DMS153 (cell line): Measurements from ENCODE around the gene BTBD9.

Experiments used
- DNase-seq: peaks from one replicate; lab custom pipeline; 2025; lab: John Stamatoyannopoulos, UW

The BTBD9 gene

DNA sequence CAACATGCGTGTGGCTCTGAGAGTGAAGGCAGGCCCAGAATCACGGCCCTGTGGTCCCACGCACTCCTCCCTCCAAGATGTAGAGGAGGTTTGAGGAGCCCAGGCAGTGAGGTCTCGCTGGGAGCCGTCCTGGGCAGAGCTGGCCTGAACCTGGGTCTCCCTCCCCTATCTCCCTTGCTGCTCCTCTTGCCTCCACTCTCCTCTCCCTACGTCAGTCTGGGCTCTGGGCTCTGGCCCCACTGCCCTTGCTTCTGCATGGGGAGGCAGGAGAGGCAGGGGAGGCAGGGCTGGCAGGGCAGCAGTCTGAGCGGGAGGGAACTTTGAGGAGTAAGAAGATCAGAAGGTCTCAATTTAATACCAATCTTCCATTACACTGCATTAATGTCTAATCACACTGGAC, 445.1 kb downstream of the BTBD9 start:
- no peak for DNase-seq

DNA sequence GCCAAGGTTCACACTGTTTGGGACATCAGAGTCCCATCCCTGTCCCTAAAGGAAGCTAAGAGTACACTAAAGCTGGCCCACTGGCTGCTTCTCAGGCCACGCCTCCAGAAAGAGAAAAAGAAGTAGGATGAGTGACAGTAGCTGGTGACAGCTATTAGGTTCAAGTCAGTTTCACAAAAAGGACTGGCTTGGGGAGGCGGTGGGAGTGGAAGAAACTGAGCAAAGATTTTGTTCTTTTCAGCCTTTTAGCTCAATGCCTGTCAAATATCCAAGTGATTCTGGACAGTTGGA, 445.5 kb downstream of the BTBD9 start:
- DNase-seq, result no peak

DNA sequence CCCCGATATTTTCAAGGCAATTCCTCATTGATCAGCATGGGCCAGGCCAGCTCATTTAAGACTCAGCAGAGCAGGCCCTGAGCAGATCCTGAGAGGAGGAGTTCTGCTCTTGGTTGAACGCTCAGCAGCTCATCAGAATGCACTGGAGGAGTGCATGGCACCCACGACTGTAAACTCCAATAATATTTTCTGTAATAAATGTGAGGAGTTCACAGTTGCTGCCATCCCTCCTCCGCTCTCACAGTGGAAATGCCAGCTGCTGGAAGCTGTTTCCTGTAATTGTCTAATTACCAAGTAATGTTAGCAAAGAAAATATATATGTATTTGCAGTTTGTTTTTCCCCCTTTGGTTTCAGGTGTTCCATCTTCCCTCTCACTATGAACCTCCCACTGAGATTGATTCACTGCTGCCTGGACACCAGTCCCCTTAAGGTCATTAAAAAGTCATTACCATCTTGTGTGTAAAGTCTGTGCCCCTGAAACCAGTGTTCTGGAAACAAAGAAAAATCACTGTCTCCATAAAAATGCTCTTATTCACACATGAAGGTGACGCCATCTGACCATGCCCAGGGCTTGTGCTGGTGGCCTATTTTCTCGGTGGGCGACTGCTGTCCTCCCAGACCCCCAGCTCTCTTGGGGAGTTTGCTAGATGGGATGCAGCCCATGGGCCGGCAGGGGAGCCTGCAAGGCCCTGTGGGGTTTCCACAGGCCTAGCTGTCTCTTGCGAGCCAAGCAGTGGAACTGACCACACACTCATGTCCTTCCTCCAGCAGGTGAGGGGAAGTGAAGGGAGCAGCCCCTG, 446.0 kb downstream of the BTBD9 start:
- DNase-seq, result no peak

DNA sequence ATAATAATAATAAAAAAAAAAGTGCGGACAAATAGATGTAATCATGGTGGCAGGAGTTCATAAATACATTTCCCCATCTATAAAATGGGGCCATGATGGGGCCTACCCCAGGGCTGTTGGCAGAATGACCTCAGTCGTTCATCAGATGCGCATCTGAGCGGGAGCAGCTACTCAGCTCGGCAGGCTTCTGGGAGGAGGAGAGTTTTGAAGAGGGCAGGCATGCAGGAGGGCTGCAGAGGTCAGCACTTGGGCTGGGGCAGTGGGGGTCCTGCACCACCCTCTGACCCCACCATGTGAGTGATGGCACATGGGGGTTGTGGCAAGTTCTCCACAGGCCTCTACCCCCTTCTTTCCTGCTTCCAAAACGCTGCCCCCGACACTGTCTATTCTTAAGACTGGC, 446.7 kb downstream of the BTBD9 start:
- no peak for DNase-seq

DNA sequence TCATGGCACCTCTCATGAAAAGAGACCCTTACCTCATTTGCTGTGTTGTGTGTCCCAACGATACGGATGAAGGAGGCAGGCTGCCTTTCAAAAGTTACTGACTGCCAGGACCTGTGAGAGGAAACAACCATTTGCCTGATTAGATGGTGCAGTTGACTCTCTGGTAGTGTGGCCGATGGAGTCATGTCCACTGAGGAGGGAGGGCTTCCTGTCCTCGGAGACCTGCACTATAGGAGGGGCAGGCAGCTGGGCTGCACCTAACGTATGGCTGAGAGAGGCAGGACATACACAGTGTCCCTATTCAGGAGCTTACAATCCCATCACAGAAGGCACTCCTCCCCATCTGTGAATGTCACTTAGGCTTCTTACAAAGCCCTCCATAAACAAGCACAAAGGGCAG, 447.2 kb downstream of the BTBD9 start:
- no peak for DNase-seq

DNA sequence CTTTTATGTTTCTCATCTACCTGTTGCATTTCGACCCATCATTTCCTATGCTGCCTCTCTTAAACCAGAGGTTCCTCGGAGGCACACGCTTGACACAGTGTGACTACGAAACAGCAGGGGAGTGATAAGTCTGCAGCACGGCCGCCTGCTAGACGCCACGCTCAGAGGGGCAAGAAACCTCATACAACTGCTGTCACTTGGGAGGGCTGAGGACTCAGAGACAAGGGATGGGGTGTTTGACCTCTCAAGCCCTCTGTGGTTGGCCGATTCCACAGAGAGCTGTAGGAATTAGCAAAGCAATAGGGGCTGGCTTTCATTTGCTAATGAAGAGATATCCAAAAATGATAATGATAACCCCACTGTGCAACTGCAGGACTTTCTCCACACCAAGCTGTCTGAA, 447.7 kb downstream of the BTBD9 start:
- DNase-seq, result no peak

DNA sequence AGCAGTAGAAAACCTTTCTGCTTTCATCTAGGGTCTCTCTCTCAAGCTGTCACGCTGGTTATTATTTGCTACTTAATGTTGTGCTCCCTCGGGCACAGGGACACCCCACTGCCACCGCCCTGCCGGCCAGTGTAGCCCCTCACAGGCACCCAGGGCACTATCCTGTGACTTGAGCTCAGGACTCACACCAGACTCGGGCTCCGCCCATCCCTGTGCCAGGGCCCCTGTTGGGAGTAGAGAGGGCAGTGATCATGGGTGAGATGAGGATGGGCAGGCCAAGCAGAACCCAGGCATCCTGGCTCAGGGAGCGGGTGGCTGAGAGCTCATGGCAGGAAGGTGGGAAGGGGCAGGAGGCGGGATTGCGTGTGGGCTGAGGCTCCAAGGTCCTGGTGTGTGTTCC, 448.3 kb downstream of the BTBD9 start:
- no peak for DNase-seq

DNA sequence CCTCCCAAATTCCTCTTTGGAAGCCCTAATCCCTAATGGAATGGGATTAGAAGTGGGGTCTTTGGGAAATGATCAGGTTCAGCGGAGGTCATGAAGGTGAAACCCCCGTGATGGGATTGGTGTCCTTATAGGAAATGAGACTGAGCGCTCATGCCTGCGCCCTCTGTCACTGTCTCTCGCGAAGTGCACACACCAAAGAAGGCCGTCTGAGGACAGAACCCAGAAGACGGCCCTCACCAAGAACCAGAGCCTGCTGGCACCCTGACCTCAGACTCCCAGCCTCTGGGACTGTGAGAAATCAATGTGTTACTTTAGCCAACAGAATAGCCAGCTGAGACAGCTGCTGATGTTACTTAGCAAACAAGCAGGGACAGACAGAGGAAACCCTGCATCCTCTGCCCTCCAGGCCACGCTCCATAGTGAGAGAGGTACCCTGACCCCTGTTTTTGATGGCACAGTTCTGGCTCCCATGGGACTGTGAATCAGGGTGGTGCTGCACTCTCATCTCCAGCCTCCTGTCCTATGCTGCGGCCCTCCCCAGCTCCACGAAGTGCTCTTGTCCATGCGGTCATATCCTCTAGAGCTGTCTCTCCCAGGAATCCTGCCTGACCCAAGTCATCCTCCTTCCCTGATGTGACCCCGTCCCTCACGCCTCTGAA, 450.9 kb downstream of the BTBD9 start:
- no peak for DNase-seq

DNA sequence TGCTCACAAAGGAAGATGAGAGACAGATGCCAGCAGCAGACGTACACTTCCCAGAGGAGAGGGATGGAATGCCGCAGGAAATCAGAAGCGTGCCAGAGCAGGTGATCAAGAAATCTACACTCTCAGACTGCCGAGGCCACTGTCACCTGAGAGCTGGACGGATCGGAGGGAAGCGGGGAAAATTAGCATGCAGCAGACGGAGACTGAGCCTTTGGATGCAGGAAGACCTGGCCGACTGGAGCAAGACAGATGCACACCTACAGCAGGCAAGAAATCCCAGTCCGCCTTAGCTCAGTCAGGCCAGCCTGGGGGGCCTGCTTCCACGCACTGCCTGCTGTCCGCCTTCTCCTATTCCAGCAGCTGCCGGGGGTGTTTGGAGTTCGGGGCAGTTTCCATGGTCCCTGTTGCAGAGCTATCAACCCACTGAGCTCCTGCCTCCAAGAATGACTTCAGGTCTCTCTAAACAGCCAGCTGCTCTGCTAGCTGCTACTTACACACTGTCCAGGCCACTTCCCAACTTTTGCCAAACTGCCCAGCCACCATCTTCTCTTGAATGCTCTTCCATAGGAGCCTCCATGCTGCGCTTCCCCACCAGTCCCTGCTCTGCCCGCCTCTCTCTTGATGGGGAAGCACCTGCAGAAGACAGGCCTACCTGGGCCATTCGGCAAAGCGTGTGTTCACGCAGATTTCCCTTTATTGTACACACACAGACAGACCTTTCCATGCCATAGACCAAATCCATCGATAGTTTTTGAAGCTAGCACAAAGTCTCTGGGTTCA, 451.7 kb downstream of the BTBD9 start:
- DNase-seq, result no peak

DNA sequence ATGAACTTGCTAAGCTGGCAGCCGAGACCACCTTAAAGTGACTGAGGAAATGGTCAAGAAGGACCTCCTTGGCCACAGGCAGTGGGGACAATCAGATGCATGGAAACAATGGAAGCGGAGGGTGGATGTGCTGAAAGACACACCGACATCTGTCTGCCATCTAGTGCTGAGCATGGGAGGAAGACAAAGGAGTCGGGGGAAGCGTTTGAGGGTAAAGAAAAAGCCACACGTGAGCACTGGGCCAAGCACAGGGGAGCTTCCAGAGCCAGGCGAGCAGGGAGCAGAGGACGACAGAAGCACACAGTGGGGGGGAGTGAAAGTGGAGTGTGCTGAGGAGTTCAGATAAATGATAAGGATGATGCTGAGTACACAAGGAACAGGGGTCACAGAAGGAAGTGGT, 452.4 kb downstream of the BTBD9 start:
- DNase-seq, result no peak

DNA sequence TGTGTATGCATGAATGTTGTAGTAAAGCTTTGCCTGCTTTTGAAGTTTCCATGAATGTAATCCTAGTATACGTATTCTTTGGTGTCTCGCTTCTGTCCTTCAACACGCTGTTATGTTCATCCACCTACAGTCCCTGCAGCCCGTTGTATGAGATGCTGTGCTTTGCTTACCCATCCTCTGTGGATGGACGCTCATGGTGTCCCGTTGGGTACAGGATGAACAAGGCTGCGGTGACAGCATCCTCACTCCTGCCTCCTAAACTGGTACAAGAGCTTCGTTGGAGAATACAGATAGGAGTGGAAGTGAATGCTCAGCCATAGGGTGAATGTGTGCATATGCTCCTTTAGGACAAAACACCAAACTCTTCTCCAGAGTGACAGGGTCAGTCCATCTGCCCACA, 454.0 kb downstream of the BTBD9 start:
- DNase-seq, result no peak

DNA sequence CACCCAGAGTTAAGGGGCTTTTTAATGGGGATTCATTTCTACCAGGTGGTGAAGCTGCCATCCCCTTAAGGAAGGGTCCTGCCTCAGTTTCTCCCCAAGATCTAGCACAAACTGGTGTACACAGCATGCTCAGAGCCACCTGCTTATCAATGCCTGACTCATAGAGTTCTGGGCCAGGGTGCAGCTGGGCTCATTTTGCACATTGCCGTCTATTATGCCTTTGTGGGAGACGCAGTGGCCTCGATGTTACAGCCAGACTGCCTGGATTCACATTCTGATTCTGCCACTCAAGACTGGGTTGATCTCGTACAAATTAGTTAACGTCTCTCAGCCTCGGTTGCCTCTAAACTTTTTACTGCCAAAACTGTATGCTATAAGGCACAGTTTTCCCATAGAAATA, 454.5 kb downstream of the BTBD9 start:
- DNase-seq, result no peak

DNA sequence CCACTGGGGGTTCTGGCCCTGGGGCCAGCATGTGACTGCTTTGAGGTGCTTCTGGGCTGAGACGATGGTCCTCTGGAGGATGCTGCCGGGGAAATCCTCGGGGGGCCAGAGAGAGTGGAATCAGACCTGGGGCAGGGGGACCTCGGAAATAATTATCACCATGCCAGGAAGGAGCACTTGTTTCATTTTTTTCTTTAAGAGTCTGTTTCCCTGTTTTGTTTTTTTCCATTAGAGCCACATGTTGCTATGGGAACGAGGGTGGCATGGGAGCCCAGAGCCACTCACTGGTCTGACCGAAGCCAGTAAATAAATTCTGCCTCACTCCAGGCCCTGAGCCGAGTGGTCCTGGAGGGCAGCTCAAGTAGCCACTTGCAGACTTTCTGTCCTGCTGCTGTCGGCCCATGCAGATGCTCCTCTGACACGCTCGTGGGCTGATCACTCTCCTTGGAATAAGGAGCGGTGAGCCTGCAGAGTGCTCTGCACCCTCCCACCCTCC, 455.1 kb downstream of the BTBD9 start:
- no peak for DNase-seq

DNA sequence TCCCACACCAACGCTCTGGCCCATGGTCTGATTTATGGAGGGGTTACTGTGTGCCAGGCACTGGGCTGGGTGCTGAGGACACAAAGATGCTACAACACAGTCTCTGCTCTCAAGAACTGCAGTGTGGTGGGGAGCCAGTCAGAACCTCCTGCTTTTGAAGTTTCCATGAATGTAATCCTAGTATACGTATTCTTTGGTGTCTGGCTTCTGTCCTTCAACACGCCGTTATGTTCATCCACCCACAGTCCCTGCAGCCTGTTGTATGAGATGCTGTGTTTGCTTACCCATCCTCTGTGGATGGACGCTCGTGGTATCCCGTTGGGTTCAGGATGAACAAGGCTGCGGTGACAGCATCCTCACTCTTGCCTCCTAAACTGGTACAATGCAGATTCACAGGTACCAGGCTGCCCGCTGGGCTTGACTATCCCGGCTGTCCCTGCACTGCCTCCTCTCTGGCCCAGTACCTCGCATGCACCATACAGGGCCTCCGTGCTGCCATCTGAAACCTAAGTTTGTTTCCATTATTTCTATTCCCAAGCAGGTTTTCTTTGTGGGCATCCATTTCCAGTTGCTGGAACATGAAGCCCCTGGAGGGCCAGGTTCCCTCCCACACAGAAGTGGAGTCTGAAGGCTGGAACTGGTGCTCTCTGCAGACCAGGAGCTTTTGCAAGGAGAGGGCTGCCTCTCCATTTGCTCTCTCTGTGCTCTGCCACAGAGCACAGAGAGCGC, 455.7 kb downstream of the BTBD9 start:
- DNase-seq, result no peak

DNA sequence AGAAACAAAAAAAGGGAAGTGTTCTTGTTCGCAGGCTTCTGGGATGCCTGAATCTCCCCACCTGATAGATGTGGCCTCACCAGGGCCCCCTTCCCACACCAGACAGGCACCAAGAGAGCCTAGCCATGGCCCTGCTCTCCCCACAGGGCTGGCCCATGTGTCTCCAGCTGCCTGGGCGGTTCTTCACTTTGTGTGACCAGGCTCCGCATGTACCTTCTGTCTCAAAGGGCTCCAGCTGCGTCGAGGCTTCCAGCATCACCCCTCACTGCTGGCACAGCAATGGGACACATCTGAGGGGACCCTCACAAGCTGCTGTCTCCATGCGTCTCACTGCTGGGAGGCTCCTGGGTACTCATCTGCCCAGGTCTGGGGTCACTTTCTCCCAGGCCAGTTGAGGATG, 457.3 kb downstream of the BTBD9 start:
- no peak for DNase-seq

DNA sequence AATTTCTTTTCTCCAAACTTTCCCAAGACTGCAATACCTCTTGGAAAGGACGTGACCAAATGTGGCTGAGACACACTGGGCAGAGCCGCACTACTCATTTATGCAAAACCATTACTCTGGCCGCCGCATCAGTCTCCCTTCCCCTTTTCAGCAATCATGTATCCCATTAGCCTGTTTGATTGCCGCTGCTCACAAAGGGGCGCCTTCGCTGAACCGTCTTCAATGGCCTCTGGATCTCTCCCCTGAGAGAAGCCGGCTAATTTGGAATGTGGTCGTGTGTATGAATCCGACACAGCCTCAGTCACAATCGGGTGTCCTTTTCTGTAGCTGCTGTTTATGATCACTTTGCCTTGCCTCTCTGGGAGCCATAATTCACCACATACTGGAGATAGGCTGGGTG, 459.1 kb downstream of the BTBD9 start:
- no peak for DNase-seq

DNA sequence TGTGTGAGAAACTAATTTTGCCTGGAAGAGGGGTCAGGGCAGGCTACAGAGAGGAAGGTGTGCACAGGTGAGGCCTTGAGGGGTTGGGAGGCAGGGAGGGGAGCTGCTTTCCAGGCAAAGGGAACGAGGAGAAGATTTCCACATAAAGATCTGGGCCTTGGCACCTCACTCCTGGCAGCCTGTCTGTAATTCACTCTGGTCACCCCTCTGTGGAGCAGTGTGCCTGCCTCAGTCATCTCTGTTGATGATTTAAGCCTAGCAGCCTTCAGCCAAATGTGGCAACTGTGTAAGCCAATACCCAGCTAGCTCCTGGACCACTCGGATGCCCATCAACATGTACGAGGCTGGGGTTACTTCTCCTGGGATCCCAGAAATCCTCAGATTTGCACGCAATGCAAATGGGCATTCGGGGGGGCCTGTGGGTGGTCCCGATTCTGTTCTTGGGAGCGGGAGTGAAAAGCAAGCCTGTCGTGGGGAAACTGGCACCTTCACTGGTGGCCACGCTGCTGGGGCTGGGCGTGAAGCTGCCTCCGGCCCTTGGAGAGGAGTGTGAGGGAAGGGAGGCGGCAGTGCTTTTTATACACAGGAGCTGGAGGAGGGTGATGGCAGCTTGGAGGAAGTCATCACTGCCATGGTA, 459.8 kb downstream of the BTBD9 start:
- no peak for DNase-seq

DNA sequence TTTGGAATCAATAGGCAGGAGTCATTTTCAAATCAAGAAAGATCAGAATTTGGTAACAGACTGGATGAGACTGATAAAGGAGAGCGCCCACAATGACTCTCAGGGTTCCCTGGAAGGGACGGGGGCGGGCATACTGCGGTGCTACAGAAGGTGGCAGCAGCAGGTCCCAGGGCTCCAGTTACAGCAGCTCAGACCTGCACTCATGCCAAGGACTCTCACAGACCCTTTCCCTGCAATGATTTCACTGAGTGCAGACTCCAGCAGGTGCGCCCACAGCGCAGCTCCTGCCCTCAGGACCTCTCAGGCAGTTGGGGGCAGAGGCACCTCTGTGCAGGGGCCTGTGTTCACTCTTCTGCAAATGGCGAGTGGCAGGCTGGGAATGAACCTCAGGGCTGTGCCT, 460.4 kb downstream of the BTBD9 start:
- DNase-seq, result no peak

DNA sequence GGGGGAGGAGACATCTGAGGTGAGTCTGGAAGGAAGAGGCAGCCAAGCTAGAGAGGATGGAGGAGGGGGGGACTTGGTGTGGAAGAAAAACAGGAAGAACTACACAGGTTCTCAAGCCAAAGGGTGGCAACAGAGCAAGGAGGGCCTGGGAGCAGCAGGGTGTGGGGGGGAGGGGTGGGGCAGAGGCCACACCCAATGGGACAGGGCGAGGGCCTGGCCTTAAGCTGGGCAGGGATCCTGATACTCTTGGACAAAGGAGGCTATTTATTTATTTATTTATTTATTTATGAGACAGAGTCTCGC, 461.2 kb downstream of the BTBD9 start:
- DNase-seq, result no peak

DNA sequence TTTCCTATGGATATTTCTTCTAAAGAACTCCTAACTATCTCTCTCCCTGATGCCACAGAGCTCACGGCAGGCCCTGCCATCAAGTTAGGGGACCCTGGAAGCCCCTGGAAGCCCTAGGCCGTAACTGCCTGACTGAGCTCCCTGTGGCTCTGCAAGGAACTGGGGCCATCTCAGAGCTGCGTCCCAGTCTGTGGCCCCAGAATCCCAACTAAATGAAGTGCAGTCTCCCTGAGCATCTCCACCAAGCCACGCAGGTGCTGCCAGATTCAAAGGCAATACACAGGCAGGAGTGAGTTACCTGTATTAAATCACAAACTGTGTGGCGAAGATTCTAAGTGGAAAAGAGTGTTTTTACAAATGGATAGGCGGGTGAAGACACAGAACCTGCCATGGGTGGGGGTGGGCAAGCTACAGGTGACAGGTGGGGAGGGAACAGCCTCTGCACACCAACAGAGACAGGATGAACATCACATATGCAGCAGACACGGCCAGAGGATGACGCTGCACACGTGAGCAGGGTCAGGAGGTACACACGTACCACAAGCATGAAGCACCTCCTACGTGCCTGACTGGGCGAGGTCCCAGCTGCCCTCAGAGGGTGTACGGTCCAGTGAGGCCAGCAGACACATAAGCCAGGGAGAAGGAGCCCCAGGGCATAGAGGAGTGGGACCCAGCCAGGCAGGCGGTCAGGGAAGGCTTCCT, 461.7 kb downstream of the BTBD9 start:
- no peak for DNase-seq
